OCI-LY1 (cell line): Measurements from ENCODE around the gene MRPL45.
"Not testable (repeated sequence)": the region's sequence is repeated elsewhere in the genome, so short reads cannot be mapped to it uniquely, and the experiment has no call there.

Source experiments
- EZH2 ChIP-seq: fragments of 200-600 bp; sonication (generic), shearing (Covaris generic); IDR thresholded peaks from 2 replicates; pipeline ENCODE4 v1.8.0; 2017; ENCODE audit warnings: borderline replicate concordance, mixed run types, mild to moderate bottlenecking, antibody characterized with exemption, low read length, moderate library complexity, mixed read lengths
- TF ChIP-seq, protein P1 (sequence below): fragments of 200-600 bp; sonication (generic), shearing (Covaris generic); IDR thresholded peaks from 2 replicates; pipeline ENCODE4 v1.5.1; 2017; ENCODE audit warnings: mild to moderate bottlenecking, antibody characterized with exemption, low read length, moderate library complexity, mixed read lengths

DNA sequence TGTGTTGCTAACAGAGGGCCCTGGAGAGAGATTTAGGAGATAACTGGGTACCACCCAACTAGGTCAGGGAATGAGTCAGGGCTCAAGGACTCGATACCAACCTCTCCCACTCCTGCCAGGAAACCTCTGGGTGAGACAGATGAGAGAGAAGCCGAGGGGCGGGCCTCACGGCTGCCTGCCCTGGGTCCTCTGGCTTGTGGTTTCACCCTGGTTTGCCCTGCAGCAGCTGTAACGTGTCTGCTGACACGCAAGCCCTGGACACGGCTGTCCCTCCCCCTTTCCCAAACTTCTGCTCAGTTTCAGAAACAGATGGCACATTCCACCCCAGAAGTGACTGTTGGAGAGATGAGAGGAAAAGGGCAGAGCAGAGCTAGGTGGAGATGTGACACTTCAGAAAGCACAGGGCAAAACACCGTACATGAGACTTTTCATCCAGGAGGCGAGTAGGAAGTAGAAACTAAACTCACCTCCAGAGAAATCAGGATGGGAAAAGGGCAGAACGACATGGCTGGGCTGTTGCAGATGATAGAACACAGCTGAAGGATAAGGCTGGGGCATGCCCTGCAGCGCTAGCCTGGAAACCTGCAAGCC is 10.4 kb upstream of the MRPL45 start:
- TF ChIP-seq, protein P1, sequence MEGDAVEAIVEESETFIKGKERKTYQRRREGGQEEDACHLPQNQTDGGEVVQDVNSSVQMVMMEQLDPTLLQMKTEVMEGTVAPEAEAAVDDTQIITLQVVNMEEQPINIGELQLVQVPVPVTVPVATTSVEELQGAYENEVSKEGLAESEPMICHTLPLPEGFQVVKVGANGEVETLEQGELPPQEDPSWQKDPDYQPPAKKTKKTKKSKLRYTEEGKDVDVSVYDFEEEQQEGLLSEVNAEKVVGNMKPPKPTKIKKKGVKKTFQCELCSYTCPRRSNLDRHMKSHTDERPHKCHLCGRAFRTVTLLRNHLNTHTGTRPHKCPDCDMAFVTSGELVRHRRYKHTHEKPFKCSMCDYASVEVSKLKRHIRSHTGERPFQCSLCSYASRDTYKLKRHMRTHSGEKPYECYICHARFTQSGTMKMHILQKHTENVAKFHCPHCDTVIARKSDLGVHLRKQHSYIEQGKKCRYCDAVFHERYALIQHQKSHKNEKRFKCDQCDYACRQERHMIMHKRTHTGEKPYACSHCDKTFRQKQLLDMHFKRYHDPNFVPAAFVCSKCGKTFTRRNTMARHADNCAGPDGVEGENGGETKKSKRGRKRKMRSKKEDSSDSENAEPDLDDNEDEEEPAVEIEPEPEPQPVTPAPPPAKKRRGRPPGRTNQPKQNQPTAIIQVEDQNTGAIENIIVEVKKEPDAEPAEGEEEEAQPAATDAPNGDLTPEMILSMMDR, result not testable (repeated sequence)
- TF ChIP-seq EZH2, result not testable (repeated sequence)
